K562 (cell line): ENCODE data around the gene CERS6. TPM values are rescaled to one million over a fixed set of nuclear protein-coding genes. Genes with fewer than 3 reads are reported as not detected.
"Not testable (repeated sequence)": the region's sequence is repeated elsewhere in the genome, so short reads cannot be mapped to it uniquely, and the experiment has no call there.

ENCODE experiments used
- ATF1 ChIP-seq, 2 experiments: fragments of 450-650 bp in 1 of 2; IDR thresholded peaks; 2 replicates each; pipeline ENCODE4 v1.6.1; 2016; ENCODE audit warnings: missing compliant biosample characterization in 1 of 2, missing genetic modification characterization in 1 of 2
- BACH1 ChIP-seq: fragments of 200-800 bp; sonication (Bioruptor generic); IDR thresholded peaks from 2 replicates; pipeline ENCODE4 v1.6.1; 2016; ENCODE audit warnings: missing genetic modification characterization, missing compliant biosample characterization
- GTF2A2 ChIP-seq: IDR thresholded peaks from 2 replicates; pipeline ENCODE4 v1.6.1; 2016; ENCODE audit warnings: mild to moderate bottlenecking, missing genetic modification characterization, missing compliant biosample characterization
- KLF13 ChIP-seq: fragments of 450-650 bp; IDR thresholded peaks from 2 replicates; pipeline ENCODE4 v1.6.1; 2016; ENCODE audit warnings: missing genetic modification characterization, low read depth, mild to moderate bottlenecking, missing compliant biosample characterization, moderate library complexity, borderline replicate concordance
- KLF6 ChIP-seq: fragments of 250-450 bp; sonication (Bioruptor Pico); IDR thresholded peaks from 2 replicates; pipeline ENCODE4 v1.4.0; 2020; ENCODE audit warnings: mild to moderate bottlenecking, moderate library complexity, borderline replicate concordance
- NR4A1 ChIP-seq, 2 experiments: fragments of 250-450 bp in 1 of 2; fragments of 450-650 bp in 1 of 2; sonication (Bioruptor Pico) in 1 of 2; IDR thresholded peaks; 2 replicates each; pipeline versions ENCODE4 v1.4.0 to v1.6.1; 2016 to 2020; ENCODE audit warnings: mild to moderate bottlenecking in 2 of 2, missing compliant biosample characterization in 1 of 2, missing genetic modification characterization in 1 of 2, moderate library complexity in 1 of 2
- SMAD3 ChIP-seq: fragments of 450-650 bp; formaldehyde crosslinking; conservative IDR thresholded peaks from 2 replicates; pipeline ENCODE4 v1.4.0; 2020; ENCODE audit warnings: mild to moderate bottlenecking
- SMAD4 ChIP-seq: fragments of 250-450 bp; sonication (Bioruptor Pico); conservative IDR thresholded peaks from 2 replicates; pipeline ENCODE4 v1.8.0; 2021; ENCODE audit warnings: inconsistent platforms, mild to moderate bottlenecking, moderate library complexity
- ZNF134 ChIP-seq: fragments of 250-450 bp; sonication (Bioruptor Pico); conservative IDR thresholded peaks from 2 replicates; pipeline ENCODE4 v1.4.0; 2020
- ZNF324 ChIP-seq: fragments of 250-450 bp; sonication (Bioruptor Pico); IDR thresholded peaks from 2 replicates; pipeline ENCODE4 v1.4.0; 2020; ENCODE audit warnings: mild to moderate bottlenecking
- ZNF41 ChIP-seq: fragments of 250-450 bp; sonication (Bioruptor Pico); conservative IDR thresholded peaks from 2 replicates; pipeline ENCODE4 v1.4.0; 2020; ENCODE audit warnings: mild to moderate bottlenecking
- ZNF551 ChIP-seq: fragments of 250-450 bp; sonication (Bioruptor Pico); IDR thresholded peaks from 2 replicates; pipeline ENCODE4 v1.5.0; 2021; ENCODE audit warnings: mild to moderate bottlenecking, moderate library complexity
- ZNF79 ChIP-seq: fragments of 250-450 bp; sonication (Bioruptor Pico); IDR thresholded peaks from 2 replicates; pipeline ENCODE4 v1.4.0; 2020; ENCODE audit warnings: low read depth, mild to moderate bottlenecking, moderate library complexity
- polyA plus RNA-seq, 8 experiments: library from polyadenylated mRNA; depleted of rRNA in 4 of 8; stranded (reverse) in 5 of 8; unstranded in 3 of 8; fragments of >200 nt; fragmentation: Nextera tagmentation in 2 of 8; fragmentation: Illumina TruSeq in 1 of 8; extraction: Ambion mirVana in 2 of 8; extraction: Trizol in 1 of 8; gene quantifications; 2 replicates each; pipeline versions ENCODE4 v1.2.1 to v1.2.3, GENCODE V29; 2011 to 2014; ENCODE audit warnings: inconsistent platforms in 1 of 8, missing spikeins in 1 of 8
- total RNA-seq, 7 experiments: library from RNA; depleted of rRNA in 6 of 7; stranded (reverse); fragments of >200 nt in 6 of 7; fragmentation: Illumina TruSeq in 2 of 7; extraction: Trizol in 2 of 7; gene quantifications; 2 replicates each; pipeline versions ENCODE4 v1.2.1 to v1.2.3, GENCODE V29; 2011 to 2021; ENCODE audit warnings: low replicate concordance in 1 of 7
- TF ChIP-seq, protein P1 (sequence below), 2 experiments: fragments of 250-450 bp in 1 of 2; fragments of 450-650 bp in 1 of 2; sonication (Bioruptor Pico) in 1 of 2; IDR thresholded peaks; 2 replicates each; pipeline versions ENCODE4 v1.6.1 to v1.8.0; 2016 to 2021; ENCODE audit warnings: mild to moderate bottlenecking in 2 of 2, moderate library complexity in 2 of 2, missing compliant biosample characterization in 1 of 2, missing genetic modification characterization in 1 of 2
- TF ChIP-seq, protein P2 (sequence below): fragments of 450-650 bp; formaldehyde crosslinking; IDR thresholded peaks from 2 replicates; pipeline ENCODE4 v1.4.0; 2020; ENCODE audit warnings: mild to moderate bottlenecking, moderate library complexity
- TF ChIP-seq, protein P3 (sequence below), 3 experiments: fragments of 200-800 bp in 1 of 3; sonication (Bioruptor generic) in 1 of 3; sonication (generic) in 1 of 3; formaldehyde crosslinking in 1 of 3; IDR thresholded peaks; 2 replicates each; pipeline versions ENCODE4 v1.6.1 to v1.8.0; 2016 to 2022; ENCODE audit warnings: mild to moderate bottlenecking in 2 of 3, missing compliant biosample characterization in 2 of 3, missing genetic modification characterization in 2 of 3, missing genetic modification reagents in 1 of 3
- TF ChIP-seq, protein P4 (sequence below): fragments of 200-800 bp; sonication (Bioruptor generic); IDR thresholded peaks from 2 replicates; pipeline ENCODE4 v1.6.1; 2016; ENCODE audit warnings: missing genetic modification characterization, missing compliant biosample characterization

Gene CERS6
- total and polyA plus RNA-seq, 9 of the 15 experiments (the other 6 are each of a cell fraction or from before 2014, with no cell fraction given), result 1.6 to 13.6 (median 11.4) TPM

DNA sequence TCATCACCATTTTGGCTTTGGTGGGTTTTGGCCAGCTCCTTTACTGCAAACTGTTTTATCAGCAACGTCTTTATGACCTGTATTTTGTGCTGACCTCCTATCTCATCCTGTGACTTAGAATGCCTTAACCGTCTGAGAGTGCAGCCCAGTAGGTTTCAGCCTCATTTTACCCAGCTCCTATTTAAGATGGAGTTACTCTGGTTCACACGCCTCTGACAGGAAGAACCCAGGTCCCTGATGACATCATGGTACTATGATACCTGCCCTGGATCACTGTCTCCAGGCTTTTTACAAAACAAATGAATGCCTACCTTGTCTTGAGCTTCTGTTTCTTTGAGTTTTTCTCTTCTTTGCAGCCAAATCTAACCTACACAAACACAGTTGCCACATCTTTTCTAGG lies 208.6 kb downstream of the CERS6 start (continued):
- TF ChIP-seq, protein P1, sequence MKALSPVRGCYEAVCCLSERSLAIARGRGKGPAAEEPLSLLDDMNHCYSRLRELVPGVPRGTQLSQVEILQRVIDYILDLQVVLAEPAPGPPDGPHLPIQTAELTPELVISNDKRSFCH (CRISPR knock-in tag; IDR thresholded peaks at IDR 0.05), result not testable (repeated sequence)
- TF ChIP-seq, protein P1 (tag; IDR thresholded peaks at IDR 0.05), result peak; percentile 97
- TF ChIP-seq ZNF134 (CRISPR knock-in tag) (0 out of 2 replicates have a peak, but pooled peaks have one; percentile 24), KLF13 (0 out of 2 replicates have a peak, but pooled peaks have one; percentile 24), KLF6 (CRISPR knock-in tag) (peak; percentile 86), ZNF324 (CRISPR knock-in tag) (peak; percentile 60; the same call in 1 of the 2 replicates), BACH1 (tag) (peak; percentile 71; the same call in 1 of the 2 replicates), GTF2A2 (tag) (peak; percentile 85), SMAD3 (CRISPR knock-in tag) (peak; percentile 81; the same call in 1 of the 2 replicates), ZNF79 (0 out of 2 replicates have a peak, but pooled peaks have one; percentile 37), NR4A1 (tag; IDR thresholded peaks at IDR 0.05) (peak; percentile 89), ZNF41 (CRISPR knock-in tag) (peak; percentile 77; the same call in 1 of the 2 replicates), ATF1 (tag; IDR thresholded peaks at IDR 0.05) (peak; percentile 39; the same call in 1 of the 2 replicates), SMAD4 (CRISPR knock-in tag) (peak; percentile 96), ZNF551 (CRISPR knock-in tag) (0 out of 2 replicates have a peak, but pooled peaks have one; percentile 47)
- TF ChIP-seq NR4A1, ATF1 (CRISPR knock-in tag; IDR thresholded peaks at IDR 0.05): not testable (repeated sequence)
- TF ChIP-seq, protein P2, sequence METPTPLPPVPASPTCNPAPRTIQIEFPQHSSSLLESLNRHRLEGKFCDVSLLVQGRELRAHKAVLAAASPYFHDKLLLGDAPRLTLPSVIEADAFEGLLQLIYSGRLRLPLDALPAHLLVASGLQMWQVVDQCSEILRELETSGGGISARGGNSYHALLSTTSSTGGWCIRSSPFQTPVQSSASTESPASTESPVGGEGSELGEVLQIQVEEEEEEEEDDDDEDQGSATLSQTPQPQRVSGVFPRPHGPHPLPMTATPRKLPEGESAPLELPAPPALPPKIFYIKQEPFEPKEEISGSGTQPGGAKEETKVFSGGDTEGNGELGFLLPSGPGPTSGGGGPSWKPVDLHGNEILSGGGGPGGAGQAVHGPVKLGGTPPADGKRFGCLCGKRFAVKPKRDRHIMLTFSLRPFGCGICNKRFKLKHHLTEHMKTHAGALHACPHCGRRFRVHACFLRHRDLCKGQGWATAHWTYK (CRISPR knock-in tag), result 0 out of 2 replicates have a peak, but pooled peaks have one; percentile 54
- TF ChIP-seq, protein P3, sequence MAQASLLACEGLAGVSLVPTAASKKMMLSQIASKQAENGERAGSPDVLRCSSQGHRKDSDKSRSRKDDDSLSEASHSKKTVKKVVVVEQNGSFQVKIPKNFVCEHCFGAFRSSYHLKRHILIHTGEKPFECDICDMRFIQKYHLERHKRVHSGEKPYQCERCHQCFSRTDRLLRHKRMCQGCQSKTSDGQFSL (CRISPR knock-in tag; IDR thresholded peaks at IDR 0.05), result not testable (repeated sequence)
- TF ChIP-seq, protein P3 (tag; IDR thresholded peaks at IDR 0.05), result peak in 1 of 2 experiments; percentile 88; a peak in 2 of 4 replicates
- TF ChIP-seq, protein P4, sequence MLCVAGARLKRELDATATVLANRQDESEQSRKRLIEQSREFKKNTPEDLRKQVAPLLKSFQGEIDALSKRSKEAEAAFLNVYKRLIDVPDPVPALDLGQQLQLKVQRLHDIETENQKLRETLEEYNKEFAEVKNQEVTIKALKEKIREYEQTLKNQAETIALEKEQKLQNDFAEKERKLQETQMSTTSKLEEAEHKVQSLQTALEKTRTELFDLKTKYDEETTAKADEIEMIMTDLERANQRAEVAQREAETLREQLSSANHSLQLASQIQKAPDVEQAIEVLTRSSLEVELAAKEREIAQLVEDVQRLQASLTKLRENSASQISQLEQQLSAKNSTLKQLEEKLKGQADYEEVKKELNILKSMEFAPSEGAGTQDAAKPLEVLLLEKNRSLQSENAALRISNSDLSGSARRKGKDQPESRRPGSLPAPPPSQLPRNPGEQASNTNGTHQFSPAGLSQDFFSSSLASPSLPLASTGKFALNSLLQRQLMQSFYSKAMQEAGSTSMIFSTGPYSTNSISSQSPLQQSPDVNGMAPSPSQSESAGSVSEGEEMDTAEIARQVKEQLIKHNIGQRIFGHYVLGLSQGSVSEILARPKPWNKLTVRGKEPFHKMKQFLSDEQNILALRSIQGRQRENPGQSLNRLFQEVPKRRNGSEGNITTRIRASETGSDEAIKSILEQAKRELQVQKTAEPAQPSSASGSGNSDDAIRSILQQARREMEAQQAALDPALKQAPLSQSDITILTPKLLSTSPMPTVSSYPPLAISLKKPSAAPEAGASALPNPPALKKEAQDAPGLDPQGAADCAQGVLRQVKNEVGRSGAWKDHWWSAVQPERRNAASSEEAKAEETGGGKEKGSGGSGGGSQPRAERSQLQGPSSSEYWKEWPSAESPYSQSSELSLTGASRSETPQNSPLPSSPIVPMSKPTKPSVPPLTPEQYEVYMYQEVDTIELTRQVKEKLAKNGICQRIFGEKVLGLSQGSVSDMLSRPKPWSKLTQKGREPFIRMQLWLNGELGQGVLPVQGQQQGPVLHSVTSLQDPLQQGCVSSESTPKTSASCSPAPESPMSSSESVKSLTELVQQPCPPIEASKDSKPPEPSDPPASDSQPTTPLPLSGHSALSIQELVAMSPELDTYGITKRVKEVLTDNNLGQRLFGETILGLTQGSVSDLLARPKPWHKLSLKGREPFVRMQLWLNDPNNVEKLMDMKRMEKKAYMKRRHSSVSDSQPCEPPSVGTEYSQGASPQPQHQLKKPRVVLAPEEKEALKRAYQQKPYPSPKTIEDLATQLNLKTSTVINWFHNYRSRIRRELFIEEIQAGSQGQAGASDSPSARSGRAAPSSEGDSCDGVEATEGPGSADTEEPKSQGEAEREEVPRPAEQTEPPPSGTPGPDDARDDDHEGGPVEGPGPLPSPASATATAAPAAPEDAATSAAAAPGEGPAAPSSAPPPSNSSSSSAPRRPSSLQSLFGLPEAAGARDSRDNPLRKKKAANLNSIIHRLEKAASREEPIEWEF (CRISPR knock-in tag), result 0 out of 2 replicates have a peak, but pooled peaks have one; percentile 55
